SK-N-SH treated with all-trans-retinoic acid at 6 μM for 48 hours (cell line): ENCODE data around the gene PTPRN2.

Source experiments
- ATAC-seq: fragments of 200-7000 bp; cut with Tn5 transposase; 3 replicates; pipeline ENCODE4 v1.9.1; 2020; ENCODE audit warnings: mild to moderate bottlenecking, moderate library complexity
- ARNTL ChIP-seq: fragments of 450-650 bp; formaldehyde crosslinking; IDR thresholded peaks from 2 replicates; pipeline ENCODE4 v1.5.0; 2020; ENCODE audit warnings: low read depth, mild to moderate bottlenecking, moderate library complexity, borderline replicate concordance
- BACH2 ChIP-seq: fragments of 250-450 bp; sonication (Bioruptor Pico); IDR thresholded peaks from 2 replicates; pipeline ENCODE4 v1.9.0; 2021; ENCODE audit warnings: mild to moderate bottlenecking, borderline replicate concordance
- CREB5 ChIP-seq: fragments of 250-450 bp; sonication (Bioruptor Pico); IDR thresholded peaks from 2 replicates; pipeline ENCODE4 v1.5.1; 2020; ENCODE audit warnings: low read depth, mild to moderate bottlenecking, moderate library complexity
- CSDC2 ChIP-seq: fragments of 250-450 bp; sonication (Bioruptor Pico); IDR thresholded peaks from 2 replicates; pipeline ENCODE4 v1.5.0; 2020; ENCODE audit warnings: mild to moderate bottlenecking, moderate library complexity
- CSRNP3 ChIP-seq: fragments of 250-450 bp; sonication (Bioruptor Pico); IDR thresholded peaks from 2 replicates; pipeline ENCODE4 v1.5.1; 2021; ENCODE audit warnings: mild to moderate bottlenecking, moderate library complexity
- ESRRG ChIP-seq: fragments of 250-450 bp; sonication (Bioruptor Pico); IDR thresholded peaks from 2 replicates; pipeline ENCODE4 v1.6.1; 2021; ENCODE audit warnings: mild to moderate bottlenecking
- GLIS3 ChIP-seq: fragments of 250-450 bp; sonication (Bioruptor Pico); IDR thresholded peaks from 2 replicates; pipeline ENCODE4 v1.5.0; 2020; ENCODE audit warnings: mild to moderate bottlenecking, moderate library complexity
- ISL1 ChIP-seq: fragments of 250-450 bp; sonication (Bioruptor Pico); IDR thresholded peaks from 2 replicates; pipeline ENCODE4 v2.1.2; 2022; ENCODE audit warnings: mild to moderate bottlenecking, moderate library complexity
- OSR1 ChIP-seq: fragments of 250-450 bp; sonication (Bioruptor Pico); IDR thresholded peaks from 2 replicates; pipeline ENCODE4 v1.8.0; 2022; ENCODE audit warnings: moderate library complexity, mild to moderate bottlenecking, inconsistent platforms
- PATZ1 ChIP-seq: fragments of 250-450 bp; sonication (Bioruptor Pico); IDR thresholded peaks from 2 replicates; pipeline ENCODE4 v1.8.0; 2020; ENCODE audit warnings: mild to moderate bottlenecking, moderate library complexity, borderline replicate concordance
- POU6F1 ChIP-seq: fragments of 250-450 bp; sonication (Bioruptor Pico); IDR thresholded peaks from 2 replicates; pipeline ENCODE4 v1.8.0; 2021; ENCODE audit warnings: low read depth, mild to moderate bottlenecking, moderate library complexity, borderline replicate concordance
- PPARA ChIP-seq: fragments of 250-450 bp; sonication (Bioruptor Pico); IDR thresholded peaks from 2 replicates; pipeline ENCODE4 v1.5.0; 2020; ENCODE audit warnings: mild to moderate bottlenecking, borderline replicate concordance
- RARB ChIP-seq: fragments of 250-450 bp; sonication (Bioruptor Pico); IDR thresholded peaks from 2 replicates; pipeline ENCODE4 v1.8.0; 2021; ENCODE audit warnings: mild to moderate bottlenecking, moderate library complexity
- TCF4 ChIP-seq: fragments of 250-450 bp; sonication (Bioruptor Pico); IDR thresholded peaks from 2 replicates; pipeline ENCODE4 v1.8.0; 2021; ENCODE audit warnings: mild to moderate bottlenecking, moderate library complexity, borderline replicate concordance
- TSHZ2 ChIP-seq: fragments of 250-450 bp; sonication (Bioruptor Pico); IDR thresholded peaks from 2 replicates; pipeline ENCODE4 v1.5.0; 2020; ENCODE audit warnings: mild to moderate bottlenecking, moderate library complexity
- ZC3H10 ChIP-seq: fragments of 250-450 bp; sonication (Bioruptor Pico); IDR thresholded peaks from 2 replicates; pipeline ENCODE4 v1.5.1; 2021; ENCODE audit warnings: mild to moderate bottlenecking, moderate library complexity
- ZFP3 ChIP-seq: fragments of 250-450 bp; sonication (Bioruptor Pico); IDR thresholded peaks from 2 replicates; pipeline ENCODE4 v1.5.0; 2020; ENCODE audit warnings: mild to moderate bottlenecking, moderate library complexity
- ZFP30 ChIP-seq: fragments of 450-650 bp; formaldehyde crosslinking; IDR thresholded peaks from 2 replicates; pipeline ENCODE4 v1.5.0; 2022; ENCODE audit warnings: mild to moderate bottlenecking, moderate library complexity
- ZNF70 ChIP-seq: fragments of 450-650 bp; formaldehyde crosslinking; IDR thresholded peaks from 2 replicates; pipeline ENCODE4 v1.5.0; 2020; ENCODE audit warnings: mild to moderate bottlenecking, moderate library complexity
- ZNF8 ChIP-seq: fragments of 450-650 bp; formaldehyde crosslinking; IDR thresholded peaks from 2 replicates; pipeline ENCODE4 v1.5.0; 2020; ENCODE audit warnings: mild to moderate bottlenecking, moderate library complexity

The PTPRN2 gene

GRCh38 chr7:157881048-157881771 is 706.4 kb downstream of the PTPRN2 start:
- no peak for TF ChIP-seq ZC3H10 (CRISPR knock-in tag)
- no peak for TF ChIP-seq CSRNP3 (CRISPR knock-in tag)
- no peak for TF ChIP-seq CSDC2
- TF ChIP-seq ZNF8: no peak
- no peak for TF ChIP-seq ESRRG (CRISPR knock-in tag)
- TF ChIP-seq PPARA: no peak
- TF ChIP-seq BACH2 (CRISPR knock-in tag): no peak
- TF ChIP-seq ZNF70 (CRISPR knock-in tag): no peak
- no peak for TF ChIP-seq TCF4 (CRISPR knock-in tag)
- TF ChIP-seq ZFP3 (CRISPR knock-in tag): no peak
- TF ChIP-seq POU6F1 (CRISPR knock-in tag): no peak
- no peak for TF ChIP-seq ARNTL (CRISPR knock-in tag)
- TF ChIP-seq OSR1: no peak
- no peak for TF ChIP-seq GLIS3 (CRISPR knock-in tag)
- no peak for TF ChIP-seq RARB (CRISPR knock-in tag)
- no peak for TF ChIP-seq PATZ1 (CRISPR knock-in tag)
- TF ChIP-seq ISL1: no peak
- TF ChIP-seq TSHZ2 (CRISPR knock-in tag): no peak
- no peak for TF ChIP-seq ZFP30 (CRISPR knock-in tag)
- TF ChIP-seq CREB5 (CRISPR knock-in tag): no peak
- ATAC-seq: no peak

- TF ChIP-seq TCF4 (CRISPR knock-in tag) (no peak), ARNTL (CRISPR knock-in tag) (no peak), PATZ1 (CRISPR knock-in tag) (no peak), ISL1 (no peak), CSDC2 (no peak), ZFP30 (CRISPR knock-in tag) (no peak), PPARA (no peak), POU6F1 (CRISPR knock-in tag) (no peak), OSR1 (no peak), GLIS3 (CRISPR knock-in tag) (no peak)
- no peak for ATAC-seq
These were observed 708.2 kb downstream of the PTPRN2 start for GRCh38 chr7:157879391-157879790.
